GM12872 (cell line): ENCODE measurements around the gene PUM2.

Experiments
- TF ChIP-seq, protein P1 (sequence below): IDR thresholded peaks from 3 replicates; pipeline ENCODE4 v1.5.1; 2011; ENCODE audit warnings: low read depth, mild to moderate bottlenecking, low read length, moderate library complexity; ENCODE audit not compliant: insufficient read depth

PUM2 gene

DNA sequence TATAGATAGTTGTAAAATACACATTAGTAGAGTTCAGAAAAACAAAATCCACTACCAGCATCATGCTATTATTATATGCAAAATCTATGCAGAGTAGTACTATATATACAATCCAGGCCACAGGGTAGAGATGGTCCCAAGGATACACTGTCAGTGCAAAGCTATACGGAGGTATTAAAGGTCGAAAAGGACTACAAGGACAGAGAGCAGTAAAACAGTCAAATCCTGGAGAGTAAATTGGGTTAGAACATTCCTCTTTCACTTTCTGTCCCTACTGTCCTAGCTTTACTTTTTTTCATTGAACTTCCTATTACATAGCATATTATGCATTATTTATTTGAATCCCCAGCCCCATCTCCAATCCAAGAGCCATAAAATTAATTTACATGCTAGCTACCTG, 86.0 kb downstream of the PUM2 start:
- TF ChIP-seq, protein P1, sequence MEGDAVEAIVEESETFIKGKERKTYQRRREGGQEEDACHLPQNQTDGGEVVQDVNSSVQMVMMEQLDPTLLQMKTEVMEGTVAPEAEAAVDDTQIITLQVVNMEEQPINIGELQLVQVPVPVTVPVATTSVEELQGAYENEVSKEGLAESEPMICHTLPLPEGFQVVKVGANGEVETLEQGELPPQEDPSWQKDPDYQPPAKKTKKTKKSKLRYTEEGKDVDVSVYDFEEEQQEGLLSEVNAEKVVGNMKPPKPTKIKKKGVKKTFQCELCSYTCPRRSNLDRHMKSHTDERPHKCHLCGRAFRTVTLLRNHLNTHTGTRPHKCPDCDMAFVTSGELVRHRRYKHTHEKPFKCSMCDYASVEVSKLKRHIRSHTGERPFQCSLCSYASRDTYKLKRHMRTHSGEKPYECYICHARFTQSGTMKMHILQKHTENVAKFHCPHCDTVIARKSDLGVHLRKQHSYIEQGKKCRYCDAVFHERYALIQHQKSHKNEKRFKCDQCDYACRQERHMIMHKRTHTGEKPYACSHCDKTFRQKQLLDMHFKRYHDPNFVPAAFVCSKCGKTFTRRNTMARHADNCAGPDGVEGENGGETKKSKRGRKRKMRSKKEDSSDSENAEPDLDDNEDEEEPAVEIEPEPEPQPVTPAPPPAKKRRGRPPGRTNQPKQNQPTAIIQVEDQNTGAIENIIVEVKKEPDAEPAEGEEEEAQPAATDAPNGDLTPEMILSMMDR = no peak

DNA sequence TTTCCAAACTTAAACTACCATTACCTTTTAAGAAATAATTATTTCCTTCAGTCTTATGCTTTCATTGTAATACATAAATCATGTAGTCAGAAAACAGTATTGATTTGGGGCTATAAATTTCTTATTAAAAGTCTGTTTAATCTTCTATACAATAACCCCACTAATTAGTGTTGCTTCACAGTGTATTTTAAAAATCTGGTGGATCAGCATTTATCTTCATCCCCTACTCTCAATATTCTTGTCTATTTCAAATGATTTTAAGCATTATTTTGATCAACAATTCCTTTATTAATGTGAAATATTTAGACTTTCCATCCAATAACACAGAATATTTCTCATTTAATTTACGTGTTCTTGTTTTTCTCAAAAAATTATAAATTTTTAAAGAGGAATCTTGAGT, 93.2 kb downstream of the PUM2 start:
- TF ChIP-seq, protein P1 = no peak

DNA sequence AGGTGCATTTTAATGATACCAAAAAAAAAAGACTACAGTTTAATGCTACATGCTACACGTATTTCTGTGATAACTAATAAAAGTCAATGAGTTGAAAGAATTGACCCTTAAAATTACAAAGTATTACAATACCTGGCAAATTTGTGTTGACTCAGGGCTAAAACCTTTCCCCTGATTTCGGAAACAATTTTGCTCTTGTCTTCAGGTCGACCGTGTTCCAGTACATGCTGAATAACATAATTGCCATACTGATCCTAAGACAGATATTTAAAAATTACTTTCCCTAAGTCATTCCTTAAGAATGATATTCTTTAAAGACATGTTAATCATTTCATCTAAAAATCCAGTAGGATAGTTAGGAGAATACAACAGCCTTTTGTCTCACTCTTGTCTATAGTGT, 95.9 kb downstream of the PUM2 start:
- TF ChIP-seq, protein P1 = no peak

DNA sequence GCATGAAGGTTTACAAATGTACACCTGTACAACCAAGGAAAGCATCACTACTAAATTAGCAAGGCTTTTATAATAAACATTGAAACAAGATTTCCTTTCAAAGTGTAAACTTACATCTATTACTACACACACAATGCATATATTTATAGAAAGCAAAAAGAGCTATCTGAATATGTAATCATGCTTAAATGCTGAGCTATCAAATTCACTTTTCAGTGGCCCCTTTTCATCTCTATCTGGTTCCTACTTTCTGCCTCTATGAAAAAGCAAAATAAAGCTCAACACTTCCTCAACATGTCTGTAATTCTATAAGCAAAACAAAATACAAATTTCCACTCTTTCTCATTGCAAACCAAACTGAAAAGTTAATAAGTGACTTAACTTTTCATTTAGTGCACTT, 100.2 kb downstream of the PUM2 start:
- TF ChIP-seq, protein P1 = no peak

DNA sequence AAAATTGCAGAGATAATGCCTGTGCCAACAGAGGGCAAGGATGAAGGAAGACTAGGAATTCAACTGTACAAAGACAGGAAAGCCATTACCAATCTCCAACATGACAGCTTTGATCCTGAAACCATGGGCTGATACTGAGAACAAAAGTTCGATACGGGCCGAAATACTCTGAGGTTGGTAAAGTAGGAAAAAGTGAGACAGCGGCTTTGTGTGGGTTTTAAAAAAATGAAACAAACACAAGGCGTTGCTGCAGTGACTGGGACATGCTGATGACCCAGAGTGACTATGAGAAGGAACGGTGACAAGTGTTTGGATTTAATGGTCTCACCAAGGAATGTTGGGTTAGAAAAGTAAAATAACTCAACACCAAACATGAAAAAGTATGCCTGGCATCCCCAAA, 101.5 kb downstream of the PUM2 start:
- TF ChIP-seq, protein P1 = no peak

DNA sequence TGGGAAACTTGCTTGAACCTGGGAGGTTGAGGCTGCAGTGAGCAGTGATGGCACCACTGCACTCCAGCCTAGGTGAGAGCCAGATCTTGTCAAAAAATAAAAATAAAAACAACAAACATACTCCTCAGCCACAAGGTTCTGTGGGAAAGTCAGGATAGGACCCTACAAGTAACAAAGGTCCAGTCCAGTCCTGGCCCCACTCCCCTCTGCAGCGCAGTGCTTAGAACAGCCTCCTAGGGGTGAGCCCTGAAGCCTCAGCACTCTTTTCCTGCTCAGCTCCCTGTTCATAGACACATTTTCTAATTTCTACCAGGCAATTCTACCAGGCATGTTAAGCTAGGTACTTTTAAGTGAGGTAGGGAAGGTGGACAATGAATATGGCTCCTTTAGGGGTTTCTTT, 103.6 kb downstream of the PUM2 start:
- TF ChIP-seq, protein P1 = no peak

DNA sequence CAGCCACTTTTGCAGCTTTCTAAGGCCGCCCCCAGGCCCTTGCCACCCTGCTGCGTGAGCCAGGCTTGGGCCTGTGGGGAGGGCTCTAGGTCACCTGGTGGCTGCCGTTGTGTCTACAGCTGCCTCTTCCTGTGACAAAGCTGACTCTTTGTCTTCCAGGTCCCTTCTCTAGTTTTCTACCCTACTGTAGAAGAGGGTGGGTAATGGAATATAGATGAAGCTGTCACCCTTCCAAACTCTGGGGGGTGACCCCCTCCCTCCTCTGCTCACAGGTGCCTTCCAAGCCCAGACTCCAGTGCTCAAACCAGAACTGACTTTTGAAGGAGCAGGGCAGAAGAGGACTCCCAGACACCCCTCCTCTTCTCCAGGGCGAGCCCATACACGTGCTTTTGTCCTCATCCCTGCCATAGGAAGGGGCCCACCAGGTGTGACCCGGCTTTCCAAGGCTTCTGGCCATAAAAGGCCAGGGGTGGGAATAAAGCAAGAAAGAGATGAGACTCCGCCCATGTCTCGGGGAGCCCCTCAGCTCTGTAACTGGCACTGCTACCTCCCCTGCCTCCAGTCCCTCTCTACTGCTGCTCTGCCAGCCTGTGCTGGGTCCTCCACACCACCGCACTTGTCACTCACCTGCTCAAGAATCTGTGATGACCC, 107.8 kb downstream of the PUM2 start:
- TF ChIP-seq, protein P1 = peak; percentile 17; the same call in 1 of the 3 replicates
